Spleen (tissue), 7 donors: ENCODE measurements around the gene BABAM2.

ENCODE experiments used
- CTCF ChIP-seq, 11 experiments: fragments of 200-600 bp in 7 of 11; fragments of 450-650 bp in 4 of 11; sonication (generic) in 4 of 11; IDR thresholded peaks in 8 of 11; conservative IDR thresholded peaks in 3 of 11; 1 replicate in 7 of 11; 2 replicates in 4 of 11; pipeline versions ENCODE4 v1.4.0 to v1.8.0; 2016 to 2021; ENCODE audit warnings: antibody characterized with exemption in 11 of 11, inconsistent platforms in 4 of 11, mild to moderate bottlenecking in 1 of 11
- POLR2A ChIP-seq, 3 donors: fragments of 450-650 bp; IDR thresholded peaks; one replicate each; pipeline ENCODE4 v1.5.1; 2017; ENCODE audit warnings: antibody characterized with exemption in 3 of 3, mild to moderate bottlenecking in 1 of 3
- donor health status: DM: no; HTN: no; CAD: no; lungs with moderate emphysema.
- donor health status: DM: no; HTN: no; CAD: no.
- donor health status: DM: no; HTN: no; CAD: no.

DNA sequence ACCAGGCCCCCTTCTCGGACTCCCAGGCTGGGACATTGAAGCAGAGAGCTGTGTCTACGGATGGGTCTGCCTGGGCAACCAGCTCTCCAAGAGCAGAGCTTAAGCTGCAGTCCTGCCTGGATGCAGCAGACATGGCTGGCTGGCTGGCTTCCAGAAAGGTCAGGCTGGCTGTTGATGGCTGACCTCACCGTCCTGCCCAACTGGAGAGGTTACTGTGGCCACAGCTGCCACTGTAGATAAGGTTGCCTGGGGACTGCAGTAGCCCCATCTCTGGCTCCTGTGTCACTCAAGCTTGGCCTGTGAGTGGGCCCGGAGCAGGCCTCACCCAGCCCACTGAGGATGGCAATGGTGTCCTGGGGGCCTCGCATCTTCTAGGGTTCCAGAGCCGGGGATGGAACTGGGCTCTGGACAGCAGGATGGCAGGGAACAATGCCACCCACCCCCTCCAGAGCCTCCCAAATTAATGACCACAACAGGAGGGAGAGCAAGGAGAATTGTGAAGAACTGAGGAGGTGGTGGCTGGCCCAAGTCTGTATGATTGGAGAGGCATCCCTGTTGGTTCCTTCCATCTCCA lies 465.1 kb downstream of the BABAM2 start:
- no peak for TF ChIP-seq CTCF (IDR thresholded peaks at IDR 0.05 in 8 of 11, conservative IDR thresholded peaks at IDR 0.05 in 3 of 11)
- TF ChIP-seq POLR2A (IDR thresholded peaks at IDR 0.05), result no peak
